Panc1 (cell line): ENCODE results near the gene SMIM21. TPM values are rescaled to one million over a fixed set of nuclear protein-coding genes. Genes with fewer than 3 reads are reported as not detected.

Source experiments
- ATAC-seq: fragments of 200-7000 bp; cut with Tn5 transposase; 2 replicates; pipeline ENCODE4 v1.9.1; 2020; ENCODE audit warnings: mild to moderate bottlenecking, moderate library complexity
- BruUV-seq: library from RNA; stranded (reverse); fragments of 400-500 nt; replicated peaks from 2 replicates; lab custom pipeline; 2021; lab: Mats Ljungman, UMichigan
- CTCF ChIA-PET: fragments of 300-600 bp; sonication (Branson Sonifier 250); formaldehyde crosslinking; loops from one replicate; lab custom pipeline; 2022; ENCODE audit warnings: antibody characterized with exemption; lab: Charles Lee
- POLR2A ChIA-PET: fragments of 300-600 bp; sonication (Branson Sonifier 250); formaldehyde crosslinking; loops from one replicate; lab custom pipeline; 2022; ENCODE audit warnings: antibody characterized with exemption; lab: Charles Lee
- DNase-seq: peaks from one replicate; pipeline ENCODE4 v3.0.0-alpha.2; 2010; ENCODE audit warnings: low read depth, low spot score
- H3K27ac ChIP-seq: 2 replicates; pipeline ENCODE4 v1.5.1; 2011; ENCODE audit warnings: mild to moderate bottlenecking, low read length, inconsistent platforms
- H3K27me3 ChIP-seq: fragments of 200-500 bp; sonication (Bioruptor generic); 2 replicates; pipeline ENCODE4 v1.6.0; 2014; ENCODE audit warnings: low read length, inconsistent platforms; ENCODE audit not compliant: control insufficient read depth, insufficient read depth
- H3K36me3 ChIP-seq: fragments of 200-500 bp; sonication (Bioruptor generic); 2 replicates; pipeline ENCODE4 v1.5.1; 2014; ENCODE audit warnings: inconsistent platforms, mild to moderate bottlenecking, low read length, moderate library complexity; ENCODE audit not compliant: control insufficient read depth, insufficient read depth
- H3K4me1 ChIP-seq: 2 replicates; pipeline ENCODE4 v1.5.1; 2011; ENCODE audit warnings: inconsistent platforms, mild to moderate bottlenecking, low read length, moderate library complexity; ENCODE audit not compliant: control insufficient read depth, insufficient read depth
- H3K4me3 ChIP-seq, 2 experiments: 2 replicates each; pipeline ENCODE4 v1.5.1; 2011 to 2012; ENCODE audit warnings: low read depth in 2 of 2, low read length in 2 of 2, mild to moderate bottlenecking in 2 of 2, inconsistent platforms in 1 of 2, moderate library complexity in 1 of 2
- H3K9me3 ChIP-seq: fragments of 200-500 bp; sonication (Bioruptor generic); 2 replicates; pipeline ENCODE4 v1.5.1; 2014; ENCODE audit warnings: low read depth, mild to moderate bottlenecking, inconsistent platforms, low read length, moderate library complexity; ENCODE audit not compliant: control insufficient read depth, insufficient read depth
- POLR2AphosphoS5 ChIP-seq: IDR thresholded peaks from 2 replicates; pipeline ENCODE4 v1.6.1; 2012; ENCODE audit warnings: mild to moderate bottlenecking, low read depth, low read length, moderate library complexity
- SIN3A ChIP-seq: IDR thresholded peaks from 2 replicates; pipeline ENCODE4 v1.6.1; 2012; ENCODE audit warnings: low read depth, mild to moderate bottlenecking, low read length, moderate library complexity, borderline replicate concordance; ENCODE audit not compliant: insufficient read depth
- TCF7L2 ChIP-seq: IDR thresholded peaks from 2 replicates; pipeline ENCODE4 v1.6.1; 2011; ENCODE audit warnings: mild to moderate bottlenecking, low read depth, low read length, inconsistent platforms
- in situ Hi-C: cut with HindIII; loops from 2 replicates; pipeline ENCODE4 v1.10.0; 2016; ENCODE audit warnings: low sequenced_read_pairs, low pct_unique_long_range_greater_than_20kb
- intact Hi-C: fragments of 100-400 bp; cut with micrococcal nuclease; formaldehyde crosslinking; loops from one replicate; pipeline ENCODE4 v1.10.0; 2022; ENCODE audit not compliant: unreplicated experiment
- total RNA-seq: library from RNA; stranded (reverse); gene quantifications from one replicate; pipeline ENCODE4 v1.2.1, GENCODE V29; 2021; ENCODE audit not compliant: unreplicated experiment
- TF ChIP-seq, protein P1 (sequence below), 2 experiments: IDR thresholded peaks; 2 replicates each; pipeline ENCODE4 v1.6.1; 2011 to 2012; ENCODE audit warnings: low read depth in 2 of 2, control low read depth in 1 of 2, low read length in 1 of 2, mild to moderate bottlenecking in 1 of 2, moderate library complexity in 1 of 2; ENCODE audit not compliant: insufficient read depth in 1 of 2
- TF ChIP-seq, protein P2 (sequence below): fragments of 450-650 bp; IDR thresholded peaks from 2 replicates; pipeline ENCODE4 v1.5.1; 2017; ENCODE audit warnings: mild to moderate bottlenecking

SMIM21 gene
- total RNA-seq, 1 experiment from 2014 or later, result not detected

GRCh38 chr18:75422341-75422910 lies 5.1 kb downstream of the SMIM21 start:
- ChIA-PET CTCF (no interaction called here), POLR2A (no interaction called here)
- Histone ChIP-seq H3K36me3 (no peaks in the 10 kb centered on the region), H3K27me3 (no peaks in the 10 kb centered on the region), H3K9me3 (no peaks in the 10 kb centered on the region), H3K27ac (no peak overlapping the region), H3K4me3 (no peak overlapping the region), H3K4me1 (no peaks in the 10 kb centered on the region)
- intact Hi-C loops, result no loop called here
- no TSS peak for BruUV-seq
- TF ChIP-seq, protein P1, sequence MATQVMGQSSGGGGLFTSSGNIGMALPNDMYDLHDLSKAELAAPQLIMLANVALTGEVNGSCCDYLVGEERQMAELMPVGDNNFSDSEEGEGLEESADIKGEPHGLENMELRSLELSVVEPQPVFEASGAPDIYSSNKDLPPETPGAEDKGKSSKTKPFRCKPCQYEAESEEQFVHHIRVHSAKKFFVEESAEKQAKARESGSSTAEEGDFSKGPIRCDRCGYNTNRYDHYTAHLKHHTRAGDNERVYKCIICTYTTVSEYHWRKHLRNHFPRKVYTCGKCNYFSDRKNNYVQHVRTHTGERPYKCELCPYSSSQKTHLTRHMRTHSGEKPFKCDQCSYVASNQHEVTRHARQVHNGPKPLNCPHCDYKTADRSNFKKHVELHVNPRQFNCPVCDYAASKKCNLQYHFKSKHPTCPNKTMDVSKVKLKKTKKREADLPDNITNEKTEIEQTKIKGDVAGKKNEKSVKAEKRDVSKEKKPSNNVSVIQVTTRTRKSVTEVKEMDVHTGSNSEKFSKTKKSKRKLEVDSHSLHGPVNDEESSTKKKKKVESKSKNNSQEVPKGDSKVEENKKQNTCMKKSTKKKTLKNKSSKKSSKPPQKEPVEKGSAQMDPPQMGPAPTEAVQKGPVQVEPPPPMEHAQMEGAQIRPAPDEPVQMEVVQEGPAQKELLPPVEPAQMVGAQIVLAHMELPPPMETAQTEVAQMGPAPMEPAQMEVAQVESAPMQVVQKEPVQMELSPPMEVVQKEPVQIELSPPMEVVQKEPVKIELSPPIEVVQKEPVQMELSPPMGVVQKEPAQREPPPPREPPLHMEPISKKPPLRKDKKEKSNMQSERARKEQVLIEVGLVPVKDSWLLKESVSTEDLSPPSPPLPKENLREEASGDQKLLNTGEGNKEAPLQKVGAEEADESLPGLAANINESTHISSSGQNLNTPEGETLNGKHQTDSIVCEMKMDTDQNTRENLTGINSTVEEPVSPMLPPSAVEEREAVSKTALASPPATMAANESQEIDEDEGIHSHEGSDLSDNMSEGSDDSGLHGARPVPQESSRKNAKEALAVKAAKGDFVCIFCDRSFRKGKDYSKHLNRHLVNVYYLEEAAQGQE (IDR thresholded peaks at IDR 0.05; ENCODE audit: insufficient read depth in 1 of 2, low read depth in 2 of 2, low read length in 1 of 2), result no peak
- no peak for TF ChIP-seq POLR2AphosphoS5
- no peak for TF ChIP-seq SIN3A
- TF ChIP-seq TCF7L2, result no peak
- TF ChIP-seq, protein P2, sequence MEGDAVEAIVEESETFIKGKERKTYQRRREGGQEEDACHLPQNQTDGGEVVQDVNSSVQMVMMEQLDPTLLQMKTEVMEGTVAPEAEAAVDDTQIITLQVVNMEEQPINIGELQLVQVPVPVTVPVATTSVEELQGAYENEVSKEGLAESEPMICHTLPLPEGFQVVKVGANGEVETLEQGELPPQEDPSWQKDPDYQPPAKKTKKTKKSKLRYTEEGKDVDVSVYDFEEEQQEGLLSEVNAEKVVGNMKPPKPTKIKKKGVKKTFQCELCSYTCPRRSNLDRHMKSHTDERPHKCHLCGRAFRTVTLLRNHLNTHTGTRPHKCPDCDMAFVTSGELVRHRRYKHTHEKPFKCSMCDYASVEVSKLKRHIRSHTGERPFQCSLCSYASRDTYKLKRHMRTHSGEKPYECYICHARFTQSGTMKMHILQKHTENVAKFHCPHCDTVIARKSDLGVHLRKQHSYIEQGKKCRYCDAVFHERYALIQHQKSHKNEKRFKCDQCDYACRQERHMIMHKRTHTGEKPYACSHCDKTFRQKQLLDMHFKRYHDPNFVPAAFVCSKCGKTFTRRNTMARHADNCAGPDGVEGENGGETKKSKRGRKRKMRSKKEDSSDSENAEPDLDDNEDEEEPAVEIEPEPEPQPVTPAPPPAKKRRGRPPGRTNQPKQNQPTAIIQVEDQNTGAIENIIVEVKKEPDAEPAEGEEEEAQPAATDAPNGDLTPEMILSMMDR, result no peak
- in situ Hi-C loops, result no loop called here
- no peak for DNase-seq
- ATAC-seq, result no peak

- DNase-seq (no peak), ATAC-seq (no peak)
- H3K4me1 ChIP-seq, result no peaks in the 10 kb centered on the region
- POLR2A ChIA-PET, result no interaction called here
- in situ Hi-C loops, result no loop called here
- no peaks in the 10 kb centered on the region for H3K27me3 ChIP-seq
- TF ChIP-seq, protein P2, result no peak
- TF ChIP-seq POLR2AphosphoS5, result no peak
- TF ChIP-seq TCF7L2, result no peak
- TF ChIP-seq SIN3A, result no peak
- TF ChIP-seq, protein P1 (IDR thresholded peaks at IDR 0.05; ENCODE audit: insufficient read depth in 1 of 2, low read depth in 2 of 2, low read length in 1 of 2), result no peak
- CTCF ChIA-PET, result interaction anchor here (0.6 kb wide), 1 partner anchor 838 kb away, joined by 9 read pairs; no protein-coding TSS in a partner anchor
- H3K36me3 ChIP-seq, result no peaks in the 10 kb centered on the region
- H3K27ac ChIP-seq, result no peak overlapping the region
- BruUV-seq, result no TSS peak
- no peaks in the 10 kb centered on the region for H3K9me3 ChIP-seq
- no peak overlapping the region for H3K4me3 ChIP-seq
- intact Hi-C loops, result no loop called here
Observed at GRCh38 chr18:75421656-75422055, 5.8 kb downstream of the SMIM21 start.
